Activated CD4-positive, alpha-beta T cell treated with anti-CD3 and anti-CD28 coated beads for 36 hours (primary cell): Measurements from ENCODE around the gene PCCA. TPM values are rescaled to one million over a fixed set of nuclear protein-coding genes. Genes with fewer than 3 reads are reported as not detected.

Experiments
- ATAC-seq: fragments of 200-7000 bp; cut with Tn5 transposase; one replicate; pipeline ENCODE4 v1.10.0; 2021; ENCODE audit warnings: mild to moderate bottlenecking, moderate library complexity
- CTCF ChIA-PET: fragments of 350-600 bp; sonication (Branson Sonifier 250); formaldehyde crosslinking; loops from one replicate; lab custom pipeline; 2021; ENCODE audit warnings: antibody characterized with exemption; lab: Charles Lee
- POLR2A ChIA-PET: fragments of 350-600 bp; sonication (Branson Sonifier 250); formaldehyde crosslinking; loops from one replicate; lab custom pipeline; 2021; ENCODE audit warnings: antibody characterized with exemption, inconsistent platforms; lab: Charles Lee
- DNase-seq: peaks from one replicate; pipeline ENCODE4 v3.0.0-alpha.2; 2020
- H3K27ac Mint-ChIP-seq: one replicate; pipeline ENCODE4 v1.8.0; 2021; ENCODE audit warnings: mixed read lengths
- H3K27me3 Mint-ChIP-seq: one replicate; pipeline ENCODE4 v1.8.0; 2021; ENCODE audit warnings: mixed read lengths
- H3K36me3 Mint-ChIP-seq: one replicate; pipeline ENCODE4 v1.8.0; 2021; ENCODE audit warnings: low read depth, mixed read lengths
- H3K4me1 Mint-ChIP-seq: one replicate; pipeline ENCODE4 v1.8.0; 2021; ENCODE audit warnings: mixed read lengths
- H3K4me3 Mint-ChIP-seq: one replicate; pipeline ENCODE4 v1.8.0; 2021; ENCODE audit warnings: mild to moderate bottlenecking, moderate library complexity, mixed read lengths
- H3K9me3 Mint-ChIP-seq: one replicate; pipeline ENCODE4 v1.8.0; 2021; ENCODE audit warnings: low read depth, mixed read lengths
- intact Hi-C, 2 experiments: fragments of 100-400 bp; cut with DNase I in 1 of 2; cut with micrococcal nuclease in 1 of 2; formaldehyde crosslinking; loops; one replicate each; pipeline versions ENCODE4 v1.14.2 to v1.15.1; 2022 to 2024; cut with DNase I, micrococcal nuclease
- total RNA-seq, 2 experiments: library from RNA; stranded (reverse); gene quantifications; one replicate each; pipeline ENCODE4 v1.2.3, GENCODE V29; 2021

The PCCA gene
- total RNA-seq, 2 experiments from 2014 or later, result 5.8 to 7.3 TPM

GRCh38 chr13:100438059-100438788 is 349.3 kb downstream of the PCCA start:
- intact Hi-C loops, result no loop called here
- Mint-ChIP-seq H3K36me3 (peaks cover under 1% of the 10 kb centered on the region), H3K27me3 (no peaks in the 10 kb centered on the region), H3K9me3 (no peaks in the 10 kb centered on the region), H3K4me3 (no peak overlapping the region), H3K4me1 (peaks cover 11% of the 10 kb centered on the region), H3K27ac (no peak overlapping the region)
- DNase-seq (no peak), ATAC-seq (no peak)
- ChIA-PET POLR2A (no interaction called here), CTCF (no interaction called here)

- no peak for DNase-seq
- H3K9me3 Mint-ChIP-seq, result no peaks in the 10 kb centered on the region
- CTCF ChIA-PET, result no interaction called here
- POLR2A ChIA-PET, result no interaction called here
- H3K4me3 Mint-ChIP-seq, result no peak overlapping the region
- H3K27me3 Mint-ChIP-seq, result no peaks in the 10 kb centered on the region
- no peaks in the 10 kb centered on the region for H3K36me3 Mint-ChIP-seq
- intact Hi-C loops, result no loop called here
- H3K27ac Mint-ChIP-seq, result no peak overlapping the region
- ATAC-seq, result no peak
- H3K4me1 Mint-ChIP-seq, result peaks cover under 1% of the 10 kb centered on the region
These were observed 350.5 kb downstream of the PCCA start for GRCh38 chr13:100439247-100439970.

GRCh38 chr13:100440751-100441425 is 352.0 kb downstream of the PCCA start:
- H3K9me3 Mint-ChIP-seq, result no peaks in the 10 kb centered on the region
- CTCF ChIA-PET, result no interaction called here
- no peaks in the 10 kb centered on the region for H3K36me3 Mint-ChIP-seq
- no peaks in the 10 kb centered on the region for H3K4me1 Mint-ChIP-seq
- H3K4me3 Mint-ChIP-seq, result no peak overlapping the region
- H3K27me3 Mint-ChIP-seq, result no peaks in the 10 kb centered on the region
- no peak overlapping the region for H3K27ac Mint-ChIP-seq
- POLR2A ChIA-PET, result no interaction called here
- DNase-seq, result no peak
- no peak for ATAC-seq
- intact Hi-C loops, result no loop called here

- Mint-ChIP-seq H3K27ac (no peak overlapping the region), H3K4me1 (no peaks in the 10 kb centered on the region), H3K4me3 (no peak overlapping the region), H3K9me3 (no peaks in the 10 kb centered on the region), H3K36me3 (no peaks in the 10 kb centered on the region), H3K27me3 (no peaks in the 10 kb centered on the region)
- ChIA-PET POLR2A (no interaction called here), CTCF (no interaction called here)
- ATAC-seq, result no peak
- intact Hi-C loops, result no loop called here
- no peak for DNase-seq
These were observed 353.4 kb downstream of the PCCA start for GRCh38 chr13:100442095-100442832.

- H3K9me3 Mint-ChIP-seq, result no peaks in the 10 kb centered on the region
- POLR2A ChIA-PET, result no interaction called here
- CTCF ChIA-PET, result no interaction called here
- no peak overlapping the region for H3K4me3 Mint-ChIP-seq
- no peak for ATAC-seq
- DNase-seq, result no peak
- no peak overlapping the region for H3K27ac Mint-ChIP-seq
- H3K4me1 Mint-ChIP-seq, result no peaks in the 10 kb centered on the region
- H3K27me3 Mint-ChIP-seq, result no peaks in the 10 kb centered on the region
- intact Hi-C loops, result no loop called here
- no peaks in the 10 kb centered on the region for H3K36me3 Mint-ChIP-seq
These were observed 354.5 kb downstream of the PCCA start for GRCh38 chr13:100443278-100443997.

- intact Hi-C loops, result no loop called here
- ChIA-PET POLR2A (no interaction called here), CTCF (no interaction called here)
- no peak overlapping the region for H3K27ac Mint-ChIP-seq
- DNase-seq, result no peak
- H3K27me3 Mint-ChIP-seq, result no peaks in the 10 kb centered on the region
- H3K4me3 Mint-ChIP-seq, result no peak overlapping the region
- ATAC-seq, result no peak
- no peaks in the 10 kb centered on the region for H3K9me3 Mint-ChIP-seq
- no peaks in the 10 kb centered on the region for H3K36me3 Mint-ChIP-seq
- H3K4me1 Mint-ChIP-seq, result no peaks in the 10 kb centered on the region
These were observed 355.1 kb downstream of the PCCA start for GRCh38 chr13:100443998-100444328.

- Mint-ChIP-seq H3K4me3 (no peak overlapping the region), H3K4me1 (no peaks in the 10 kb centered on the region), H3K36me3 (no peaks in the 10 kb centered on the region), H3K27ac (no peak overlapping the region), H3K27me3 (no peaks in the 10 kb centered on the region), H3K9me3 (no peaks in the 10 kb centered on the region)
- intact Hi-C loops, result no loop called here
- ChIA-PET CTCF (no interaction called here), POLR2A (no interaction called here)
- DNase-seq (no peak), ATAC-seq (no peak)
These were observed 358.9 kb downstream of the PCCA start for GRCh38 chr13:100447831-100448230.

GRCh38 chr13:100451923-100452322 is 363.0 kb downstream of the PCCA start:
- ChIA-PET CTCF (interaction anchor here (0.7 kb wide), 1 partner anchor 197 kb away, joined by 3 read pairs; no protein-coding TSS in a partner anchor), POLR2A (no interaction called here)
- Mint-ChIP-seq H3K4me1 (peaks cover 5% of the 10 kb centered on the region), H3K27ac (no peak overlapping the region), H3K36me3 (no peaks in the 10 kb centered on the region), H3K4me3 (no peak overlapping the region), H3K27me3 (peaks cover 2% of the 10 kb centered on the region), H3K9me3 (no peaks in the 10 kb centered on the region)
- DNase-seq (no peak), ATAC-seq (no peak)
- intact Hi-C loops, result no loop called here

GRCh38 chr13:100454876-100455275 is 366.0 kb downstream of the PCCA start:
- DNase-seq (peak; percentile 13), ATAC-seq (peak; percentile 51)
- Mint-ChIP-seq H3K4me1 (peaks cover 5% of the 10 kb centered on the region), H3K36me3 (no peaks in the 10 kb centered on the region), H3K4me3 (no peak overlapping the region), H3K27me3 (peaks cover 2% of the 10 kb centered on the region), H3K9me3 (no peaks in the 10 kb centered on the region), H3K27ac (no peak overlapping the region)
- intact Hi-C loops, result no loop called here
- ChIA-PET CTCF (no interaction called here), POLR2A (no interaction called here)

GRCh38 chr13:100458673-100459072 is 369.8 kb downstream of the PCCA start:
- no peak overlapping the region for H3K27ac Mint-ChIP-seq
- DNase-seq, result no peak
- intact Hi-C loops, result no loop called here
- no peaks in the 10 kb centered on the region for H3K36me3 Mint-ChIP-seq
- H3K4me3 Mint-ChIP-seq, result no peak overlapping the region
- no peak for ATAC-seq
- ChIA-PET CTCF (no interaction called here), POLR2A (no interaction called here)
- no peaks in the 10 kb centered on the region for H3K9me3 Mint-ChIP-seq
- peaks cover 5% of the 10 kb centered on the region for H3K4me1 Mint-ChIP-seq
- no peaks in the 10 kb centered on the region for H3K27me3 Mint-ChIP-seq

GRCh38 chr13:100459747-100460146 is 370.9 kb downstream of the PCCA start:
- Mint-ChIP-seq H3K4me3 (no peak overlapping the region), H3K27me3 (no peaks in the 10 kb centered on the region), H3K36me3 (no peaks in the 10 kb centered on the region), H3K4me1 (peaks cover 5% of the 10 kb centered on the region), H3K27ac (no peak overlapping the region), H3K9me3 (no peaks in the 10 kb centered on the region)
- ChIA-PET POLR2A (no interaction called here), CTCF (interaction anchor here (1.0 kb wide), 1 partner anchor 58 kb away, joined by 3 read pairs; no protein-coding TSS in a partner anchor)
- ATAC-seq, result no peak
- intact Hi-C loops, result no loop called here
- DNase-seq, result no peak
